Muscle layer of duodenum (tissue), 2 donors: ENCODE results near the gene MYO5A.

Experiments
- H3K27ac ChIP-seq: one replicate; pipeline ENCODE4 v1.7.0; 2013; ENCODE audit warnings: mild to moderate bottlenecking, low read length
- H3K27me3 ChIP-seq: one replicate; pipeline ENCODE4 v1.7.0; 2013; ENCODE audit warnings: low read depth, mild to moderate bottlenecking, control low read depth, low read length
- H3K36me3 ChIP-seq, 2 donors: one replicate each; pipeline ENCODE4 v1.7.0; 2013; ENCODE audit warnings: low read length in 2 of 2, control low read depth in 1 of 2, mild to moderate bottlenecking in 1 of 2; ENCODE audit not compliant: insufficient read depth in 2 of 2, control insufficient read depth in 1 of 2
- H3K4me1 ChIP-seq, 2 donors: one replicate each; pipeline ENCODE4 v1.7.0; 2013; ENCODE audit warnings: low read length in 2 of 2, mild to moderate bottlenecking in 2 of 2, control low read depth in 1 of 2, moderate library complexity in 1 of 2; ENCODE audit not compliant: insufficient read depth in 2 of 2, control insufficient read depth in 1 of 2
- H3K4me3 ChIP-seq, 2 donors: one replicate each; pipeline ENCODE4 v1.7.0; 2013; ENCODE audit warnings: low read length in 2 of 2, low read depth in 1 of 2, mild to moderate bottlenecking in 1 of 2
- H3K9me3 ChIP-seq, 2 donors: one replicate each; pipeline ENCODE4 v1.7.0; 2013; ENCODE audit warnings: low read length in 2 of 2, control low read depth in 1 of 2, mild to moderate bottlenecking in 1 of 2; ENCODE audit not compliant: control insufficient read depth in 1 of 2
- donor health status: healthy.

The MYO5A gene

GRCh38 chr15:52337198-52337853 lies 191.4 kb downstream of the MYO5A start:
- Histone ChIP-seq H3K9me3 (no peaks in the 10 kb centered on the region), H3K4me3 (no peak overlapping the region), H3K27ac (no peak overlapping the region), H3K4me1 (no peaks in the 10 kb centered on the region), H3K36me3 (peaks cover 0 to 24% of the 10 kb centered on the region in 2 donors), H3K27me3 (no peaks in the 10 kb centered on the region)

- no peak overlapping the region for H3K27ac ChIP-seq
- peaks cover 0 to 24% of the 10 kb centered on the region in 2 donors for H3K36me3 ChIP-seq
- H3K9me3 ChIP-seq, result no peaks in the 10 kb centered on the region
- no peaks in the 10 kb centered on the region for H3K4me1 ChIP-seq
- no peak overlapping the region for H3K4me3 ChIP-seq
- no peaks in the 10 kb centered on the region for H3K27me3 ChIP-seq
Observed at GRCh38 chr15:52336529-52336928, 192.2 kb downstream of the MYO5A start.

DNA sequence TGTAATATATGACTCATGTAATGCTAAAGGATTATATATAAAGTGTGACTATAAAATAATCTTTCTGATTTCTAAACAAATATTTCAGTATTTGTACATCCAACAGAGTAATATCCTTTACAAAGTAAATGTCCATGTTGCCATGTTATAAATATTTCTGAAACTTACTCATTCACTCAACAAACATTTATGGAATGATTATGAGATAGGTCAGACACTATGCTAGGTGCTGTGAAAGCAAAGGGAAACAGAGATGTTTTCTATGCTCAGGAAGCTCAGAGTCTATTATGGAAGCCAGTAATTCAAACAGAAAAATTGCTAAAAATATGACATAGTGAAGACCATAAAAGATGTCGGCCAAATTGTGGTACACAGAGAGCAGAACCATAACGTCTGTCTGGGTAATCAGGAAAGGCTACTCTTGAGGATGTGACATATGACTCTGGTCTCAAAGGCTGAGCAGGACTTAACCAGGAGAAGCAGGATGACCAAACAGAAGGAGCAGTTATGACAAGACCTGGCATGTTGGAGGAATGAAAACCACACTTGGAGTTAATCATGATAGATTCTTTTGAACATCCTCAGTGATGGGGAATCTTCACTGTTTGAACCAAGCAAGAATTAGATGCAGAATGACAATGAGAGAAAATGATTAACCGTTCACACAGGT lies 194.1 kb downstream of the MYO5A start:
- Histone ChIP-seq H3K9me3 (no peaks in the 10 kb centered on the region), H3K27me3 (no peaks in the 10 kb centered on the region), H3K36me3 (peaks cover 0 to 25% of the 10 kb centered on the region in 2 donors), H3K4me1 (no peaks in the 10 kb centered on the region), H3K27ac (no peak overlapping the region), H3K4me3 (no peak overlapping the region)

GRCh38 chr15:52331490-52332240 lies 197.0 kb downstream of the MYO5A start:
- Histone ChIP-seq H3K27ac (no peak overlapping the region), H3K36me3 (peaks cover 7 to 42% of the 10 kb centered on the region in 2 donors), H3K4me1 (no peaks in the 10 kb centered on the region)

GRCh38 chr15:52329987-52330386 lies 198.7 kb downstream of the MYO5A start:
- Histone ChIP-seq H3K27ac (no peak overlapping the region), H3K4me1 (no peaks in the 10 kb centered on the region), H3K36me3 (peaks cover 8 to 45% of the 10 kb centered on the region in 2 donors), H3K4me3 (no peak overlapping the region), H3K9me3 (no peaks in the 10 kb centered on the region), H3K27me3 (no peaks in the 10 kb centered on the region)

More at GRCh38 chr15:52331490-52332240, 197.0 kb downstream of the MYO5A start:
- no peak overlapping the region for H3K4me3 ChIP-seq
- H3K27me3 ChIP-seq, result no peaks in the 10 kb centered on the region
- no peaks in the 10 kb centered on the region for H3K9me3 ChIP-seq

DNA sequence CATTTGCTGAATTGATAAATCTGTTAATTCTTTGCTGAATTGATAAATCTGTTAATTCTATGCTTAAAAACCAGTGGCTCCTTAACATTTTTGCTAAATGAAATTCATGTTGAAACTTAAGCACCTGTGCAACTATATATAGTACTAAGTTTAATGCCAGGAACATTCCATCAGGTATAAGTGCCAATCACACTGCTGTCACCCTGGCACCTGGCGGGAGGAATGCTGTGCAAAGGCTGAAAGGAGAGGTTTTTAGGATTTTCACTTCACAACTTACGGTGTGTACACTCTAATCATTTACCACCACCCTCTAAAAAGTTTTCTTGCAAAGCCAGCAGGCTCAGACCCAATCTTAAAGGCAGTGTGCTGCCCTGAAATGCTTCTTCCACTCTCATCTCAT lies 199.5 kb downstream of the MYO5A start:
- no peaks in the 10 kb centered on the region for H3K4me1 ChIP-seq
- H3K27ac ChIP-seq, result no peak overlapping the region
- no peak overlapping the region for H3K4me3 ChIP-seq
- H3K27me3 ChIP-seq, result no peaks in the 10 kb centered on the region
- H3K9me3 ChIP-seq, result no peaks in the 10 kb centered on the region
- peaks cover 8 to 37% of the 10 kb centered on the region in 2 donors for H3K36me3 ChIP-seq

DNA sequence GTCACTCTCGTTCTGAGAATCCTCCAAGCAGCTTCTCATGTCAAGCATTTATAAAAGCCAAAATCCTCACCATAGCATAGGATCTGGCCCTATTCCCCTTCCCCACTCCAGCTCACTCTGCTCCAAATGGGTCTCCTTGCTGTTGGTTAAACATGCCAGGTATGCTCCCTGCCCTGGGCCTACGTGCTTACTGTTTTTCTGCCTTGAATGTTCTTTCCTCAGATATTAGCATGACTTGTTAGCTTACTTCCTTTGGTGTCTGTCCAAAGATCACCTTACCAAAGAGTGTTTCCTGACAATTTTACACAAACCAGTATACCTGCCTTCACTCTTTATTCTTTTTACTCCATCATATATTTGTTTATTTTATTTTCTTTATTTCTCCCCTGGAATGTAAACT lies 200.0 kb downstream of the MYO5A start:
- Histone ChIP-seq H3K27ac (no peak overlapping the region), H3K9me3 (no peaks in the 10 kb centered on the region), H3K4me1 (no peaks in the 10 kb centered on the region), H3K27me3 (no peaks in the 10 kb centered on the region), H3K4me3 (no peak overlapping the region), H3K36me3 (peaks cover 8 to 35% of the 10 kb centered on the region in 2 donors)

DNA sequence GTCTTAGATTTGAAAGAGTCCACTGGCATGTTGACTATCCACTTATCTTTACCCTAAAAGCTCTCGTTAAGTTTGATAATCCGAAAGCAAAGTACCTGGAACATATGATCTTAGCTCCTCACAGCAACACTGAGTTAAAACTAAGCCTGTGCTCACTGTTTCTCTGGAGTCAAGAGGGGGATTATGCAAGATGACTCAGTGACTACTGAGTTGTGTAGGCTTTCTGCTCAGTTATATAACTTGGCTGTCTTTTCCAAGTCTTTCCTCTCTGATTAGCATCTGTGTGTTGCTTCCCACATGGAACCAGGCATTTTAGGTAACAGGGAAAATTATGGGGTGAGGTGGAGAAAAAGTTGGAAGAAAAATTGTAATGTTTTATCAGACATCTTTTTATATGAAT lies 201.9 kb downstream of the MYO5A start:
- Histone ChIP-seq H3K9me3 (no peaks in the 10 kb centered on the region), H3K4me3 (no peak overlapping the region), H3K36me3 (peaks cover 20 to 42% of the 10 kb centered on the region in 2 donors), H3K27me3 (no peaks in the 10 kb centered on the region), H3K4me1 (no peaks in the 10 kb centered on the region), H3K27ac (no peak overlapping the region)

DNA sequence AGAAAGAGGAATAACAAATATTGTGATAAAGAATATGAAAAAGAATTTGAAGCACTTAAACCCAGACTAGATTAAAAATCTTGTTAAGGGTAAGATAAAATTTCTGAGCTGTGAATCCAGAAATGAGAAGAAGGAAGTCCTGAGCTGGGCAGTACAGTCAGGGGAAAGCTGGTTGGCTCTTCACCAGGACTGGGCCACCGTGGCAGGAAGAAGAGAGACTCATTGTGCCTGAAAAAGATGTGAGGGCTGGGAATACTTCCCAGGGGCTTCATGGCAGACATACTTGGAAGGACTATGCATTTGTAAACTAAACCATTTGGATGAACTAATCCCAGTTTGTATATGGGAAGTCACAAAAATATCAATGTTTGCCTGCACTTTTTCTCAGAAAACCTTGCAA lies 204.6 kb downstream of the MYO5A start:
- Histone ChIP-seq H3K36me3 (peaks cover 25 to 52% of the 10 kb centered on the region in 2 donors), H3K9me3 (no peaks in the 10 kb centered on the region), H3K27ac (no peak overlapping the region), H3K27me3 (no peaks in the 10 kb centered on the region), H3K4me1 (no peaks in the 10 kb centered on the region), H3K4me3 (no peak overlapping the region)

GRCh38 chr15:52318729-52319500 lies 209.8 kb downstream of the MYO5A start:
- Histone ChIP-seq H3K36me3 (peaks cover 38 to 56% of the 10 kb centered on the region in 2 donors), H3K27me3 (no peaks in the 10 kb centered on the region), H3K27ac (no peak overlapping the region), H3K4me3 (no peak overlapping the region), H3K4me1 (no peaks in the 10 kb centered on the region), H3K9me3 (no peaks in the 10 kb centered on the region)

- H3K36me3 ChIP-seq, result peaks cover 40 to 59% of the 10 kb centered on the region in 2 donors
- H3K27me3 ChIP-seq, result no peaks in the 10 kb centered on the region
- no peaks in the 10 kb centered on the region for H3K9me3 ChIP-seq
- no peak overlapping the region for H3K27ac ChIP-seq
- no peak overlapping the region for H3K4me3 ChIP-seq
- no peaks in the 10 kb centered on the region for H3K4me1 ChIP-seq
Observed at GRCh38 chr15:52317688-52318087, 211.0 kb downstream of the MYO5A start.
